Activated T-cell treated with anti-CD3 and anti-CD28 coated beads, Interleukin-2, amount 50 U/mL, for 1 hour (primary cell): ENCODE results near the gene CSF3.
"Not testable (repeated sequence)": the region's sequence is repeated elsewhere in the genome, so short reads cannot be mapped to it uniquely, and the experiment has no call there.

Experiments used
- DNase-seq: peaks from one replicate; pipeline ENCODE4 v3.0.0-alpha.2; 2020

CSF3 gene

GRCh38 chr17:39999067-39999466 is 16.2 kb upstream of the CSF3 start:
- no peak for DNase-seq

GRCh38 chr17:40000161-40000560 is 15.1 kb upstream of the CSF3 start:
- DNase-seq = no peak

- not testable (repeated sequence) for DNase-seq
Measured at GRCh38 chr17:40001335-40001734, 13.9 kb upstream of the CSF3 start.

- DNase-seq = no peak
Measured at GRCh38 chr17:40004072-40004471, 11.2 kb upstream of the CSF3 start.

GRCh38 chr17:40004712-40005111 is 10.5 kb upstream of the CSF3 start:
- DNase-seq = no peak

- DNase-seq = no peak
Measured at GRCh38 chr17:40005520-40005919, 9.7 kb upstream of the CSF3 start.

- not testable (repeated sequence) for DNase-seq
Measured at GRCh38 chr17:40010946-40011500, 4.2 kb upstream of the CSF3 start.

GRCh38 chr17:40012017-40012647 is 3.1 kb upstream of the CSF3 start:
- DNase-seq = not testable (repeated sequence)

GRCh38 chr17:40014375-40014980 is 762 bp upstream of the CSF3 start:
- no peak for DNase-seq

- no peak for DNase-seq
Measured at GRCh38 chr17:40015998-40016985, 1.1 kb downstream of the CSF3 start.

- DNase-seq = no peak
Measured at GRCh38 chr17:40017422-40018080, 2.3 kb downstream of the CSF3 start.

GRCh38 chr17:40018211-40019121 is 3.2 kb downstream of the CSF3 start:
- no peak for DNase-seq

GRCh38 chr17:40019140-40019991 is 4.1 kb downstream of the CSF3 start:
- no peak for DNase-seq

GRCh38 chr17:40020146-40020545 is 4.9 kb downstream of the CSF3 start:
- DNase-seq = no peak

- DNase-seq = no peak
Measured at GRCh38 chr17:40021451-40021971, 6.3 kb downstream of the CSF3 start.

GRCh38 chr17:40022497-40022896 is 7.3 kb downstream of the CSF3 start:
- no peak for DNase-seq

- DNase-seq = no peak
Measured at GRCh38 chr17:40022961-40023541, 7.8 kb downstream of the CSF3 start.

- DNase-seq = no peak
Measured at GRCh38 chr17:40023590-40024292, 8.5 kb downstream of the CSF3 start.

GRCh38 chr17:40024901-40025300 is 9.7 kb downstream of the CSF3 start:
- DNase-seq = no peak
